ENCODE data around the gene MAB21L2. TPM values are rescaled to one million over a fixed set of nuclear protein-coding genes. Genes with fewer than 3 reads are reported as not detected.
"Not testable (repeated sequence)": the region's sequence is repeated elsewhere in the genome, so short reads cannot be mapped to it uniquely, and the experiment has no call there.

The MAB21L2 gene
- total RNA-seq, 1 experiment from 2014 or later: not detected

- CTCF ChIA-PET: interaction anchor here (0.5 kb wide), 1 partner anchor 14 kb away, joined by 6 read pairs; no protein-coding TSS in a partner anchor
- H3K4me1 Mint-ChIP-seq; H3K9me3 Mint-ChIP-seq; DNase-seq (ENCODE audit: low spot score); H3K36me3 Mint-ChIP-seq; POLR2A ChIA-PET; H3K27ac Mint-ChIP-seq; H3K27me3 Mint-ChIP-seq (ENCODE audit: low read depth); H3K4me3 Mint-ChIP-seq; ATAC-seq: not testable (repeated sequence)
Observed at GRCh38 chr4:150564967-150565366, 17.0 kb upstream of the MAB21L2 start.

GRCh38 chr4:150567070-150567469 is 14.9 kb upstream of the MAB21L2 start:
- peaks cover 8% of the 10 kb centered on the region for H3K9me3 Mint-ChIP-seq
- no peaks in the 10 kb centered on the region for H3K4me1 Mint-ChIP-seq
- H3K27me3 Mint-ChIP-seq (ENCODE audit: low read depth): no peaks in the 10 kb centered on the region
- ATAC-seq (no peak), DNase-seq (ENCODE audit: low spot score) (no peak)
- POLR2A ChIA-PET: no interaction called here
- no peak for TF ChIP-seq JUN (CRISPR knock-in tag; IDR thresholded peaks at IDR 0.05)
- TF ChIP-seq GRHL2 (CRISPR knock-in tag; IDR thresholded peaks at IDR 0.05; ENCODE audit: insufficient replicate concordance, severe bottlenecking): no peak
- peaks cover 10% of the 10 kb centered on the region for H3K36me3 Mint-ChIP-seq
- H3K27ac Mint-ChIP-seq: no peak overlapping the region
- no peak overlapping the region for H3K4me3 Mint-ChIP-seq
- CTCF ChIA-PET: no interaction called here

GRCh38 chr4:150569384-150569987 is 12.5 kb upstream of the MAB21L2 start:
- no peak for DNase-seq (ENCODE audit: low spot score)
- ChIA-PET CTCF (no interaction called here), POLR2A (no interaction called here)
- no peak overlapping the region for H3K4me3 Mint-ChIP-seq
- H3K9me3 Mint-ChIP-seq: peaks cover 7% of the 10 kb centered on the region
- no peak for ATAC-seq
- peaks cover 7% of the 10 kb centered on the region for H3K36me3 Mint-ChIP-seq
- no peaks in the 10 kb centered on the region for H3K4me1 Mint-ChIP-seq
- no peak overlapping the region for H3K27ac Mint-ChIP-seq
- TF ChIP-seq IRF1 (CRISPR knock-in tag; IDR thresholded peaks at IDR 0.05) (no peak), ZNF423 (CRISPR knock-in tag; IDR thresholded peaks at IDR 0.05) (no peak), CREB1 (CRISPR knock-in tag; IDR thresholded peaks at IDR 0.05) (no peak), E2F4 (CRISPR knock-in tag; IDR thresholded peaks at IDR 0.05; ENCODE audit: borderline replicate concordance, low read depth) (no peak), ATF3 (CRISPR knock-in tag; conservative IDR thresholded peaks at IDR 0.05) (no peak), IRF2 (CRISPR knock-in tag; IDR thresholded peaks at IDR 0.05; ENCODE audit: borderline replicate concordance, low read depth) (no peak), MAX (CRISPR knock-in tag; IDR thresholded peaks at IDR 0.05) (no peak), RELA (CRISPR knock-in tag; IDR thresholded peaks at IDR 0.05; ENCODE audit: borderline replicate concordance) (no peak), ZNF416 (CRISPR knock-in tag; IDR thresholded peaks at IDR 0.05) (no peak), STAT6 (CRISPR knock-in tag; conservative IDR thresholded peaks at IDR 0.05; ENCODE audit: low read depth) (no peak), ZNF263 (CRISPR knock-in tag; IDR thresholded peaks at IDR 0.05; ENCODE audit: low read depth) (no peak), ZBTB21 (CRISPR knock-in tag; IDR thresholded peaks at IDR 0.05; ENCODE audit: borderline replicate concordance) (no peak), CTCF (IDR thresholded peaks at IDR 0.05) (no peak), ZNF671 (CRISPR knock-in tag; IDR thresholded peaks at IDR 0.05) (no peak), FOXJ3 (CRISPR knock-in tag; IDR thresholded peaks at IDR 0.05; ENCODE audit: borderline replicate concordance) (no peak), GRHL2 (CRISPR knock-in tag; IDR thresholded peaks at IDR 0.05; ENCODE audit: insufficient replicate concordance, severe bottlenecking) (no peak), ELF4 (CRISPR knock-in tag; IDR thresholded peaks at IDR 0.05; ENCODE audit: low read depth) (no peak), SP1 (CRISPR knock-in tag; conservative IDR thresholded peaks at IDR 0.05) (no peak)
- TF ChIP-seq, protein P1, sequence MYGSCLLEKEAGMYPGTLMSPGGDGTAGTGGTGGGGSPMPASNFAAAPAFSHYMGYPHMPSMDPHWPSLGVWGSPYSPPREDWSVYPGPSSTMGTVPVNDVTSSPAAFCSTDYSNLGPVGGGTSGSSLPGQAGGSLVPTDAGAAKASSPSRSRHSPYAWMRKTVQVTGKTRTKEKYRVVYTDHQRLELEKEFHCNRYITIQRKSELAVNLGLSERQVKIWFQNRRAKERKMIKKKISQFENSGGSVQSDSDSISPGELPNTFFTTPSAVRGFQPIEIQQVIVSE (CRISPR knock-in tag; IDR thresholded peaks at IDR 0.05; ENCODE audit: borderline replicate concordance): no peak
- TF ChIP-seq, protein P2, sequence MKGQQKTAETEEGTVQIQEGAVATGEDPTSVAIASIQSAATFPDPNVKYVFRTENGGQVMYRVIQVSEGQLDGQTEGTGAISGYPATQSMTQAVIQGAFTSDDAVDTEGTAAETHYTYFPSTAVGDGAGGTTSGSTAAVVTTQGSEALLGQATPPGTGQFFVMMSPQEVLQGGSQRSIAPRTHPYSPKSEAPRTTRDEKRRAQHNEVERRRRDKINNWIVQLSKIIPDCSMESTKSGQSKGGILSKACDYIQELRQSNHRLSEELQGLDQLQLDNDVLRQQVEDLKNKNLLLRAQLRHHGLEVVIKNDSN (CRISPR knock-in tag; IDR thresholded peaks at IDR 0.05): no peak
- H3K27me3 Mint-ChIP-seq (ENCODE audit: low read depth): no peaks in the 10 kb centered on the region
